Measurements from ENCODE around the gene ABCG1. TPM values are rescaled to one million over a fixed set of nuclear protein-coding genes. Genes with fewer than 3 reads are reported as not detected.

ABCG1 gene
- total and polyA plus RNA-seq, 2 of the 4 experiments (the other 2 are of a cell fraction), result 0.19 to 0.36 TPM

DNA sequence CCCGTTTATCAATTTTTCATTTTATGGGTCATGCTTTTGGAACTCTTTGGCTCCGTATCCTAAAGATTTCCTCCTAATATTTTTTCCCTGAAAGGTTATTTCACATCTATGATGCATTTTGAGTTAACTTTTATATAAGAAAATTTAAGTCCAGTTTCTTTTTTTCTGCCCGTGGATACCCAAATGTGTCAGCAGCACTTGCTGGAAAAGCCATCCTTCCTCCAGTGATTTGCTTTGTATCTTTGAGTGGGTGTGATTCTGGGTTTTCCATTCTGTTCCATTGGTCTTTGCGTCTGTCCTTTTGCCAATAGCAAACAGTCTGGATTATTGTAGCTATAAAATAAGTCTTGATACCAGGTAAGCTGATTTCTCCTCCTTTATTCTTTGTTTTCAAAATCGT lies 15.6 kb upstream of the ABCG1 start:
- H3K9ac ChIP-seq (ENCODE audit: low read depth, low read length), result no peak overlapping the region
- H3K4me2 ChIP-seq (ENCODE audit: low read depth, low read length), result no peak overlapping the region
- no peak overlapping the region for H4K91ac ChIP-seq (ENCODE audit: insufficient read depth, low read depth, low read length)
- no peak overlapping the region for H3K56ac ChIP-seq (ENCODE audit: extremely low read depth, insufficient read depth, low read length)
- no peak for DNase-seq
- no peak overlapping the region for H2BK5ac ChIP-seq (ENCODE audit: low read depth, low read length, poor library complexity, severe bottlenecking)
- no peak overlapping the region for H2AK9ac ChIP-seq (replicated peaks; ENCODE audit: low read depth, low read length, poor library complexity)
- peaks cover 15% of the 10 kb centered on the region for H3K27me3 ChIP-seq (ENCODE audit: control insufficient read depth, insufficient read depth, low read length)
- H4K8ac ChIP-seq (ENCODE audit: low read depth in 2 of 2, low read length in 2 of 2), result no peak overlapping the region
- no peak overlapping the region for H3K4ac ChIP-seq (ENCODE audit: low read depth, low read length)
- H2AFZ ChIP-seq (replicated peaks; ENCODE audit: low read length, poor library complexity), result no peak overlapping the region
- no peak overlapping the region for H3K18ac ChIP-seq (ENCODE audit: low read depth, low read length)
- no peak overlapping the region for H2AK5ac ChIP-seq (ENCODE audit: low read depth, low read length)
- H3K23ac ChIP-seq (ENCODE audit: low read depth, low read length), result no peak overlapping the region
- in situ Hi-C loops (cut with MboI; ENCODE audit: low sequenced_read_pairs), result no loop called here
- no CpG with 5 or more reads among the region's 5 CpGs for WGBS, 2 experiments (ENCODE audit: extremely low coverage in 2 of 2, insufficient read length in 1 of 2)
- dilution Hi-C loops (cut with HindIII; ENCODE audit: low sequenced_read_pairs, unreplicated experiment), result no loop called here
- intact Hi-C loops (cut with micrococcal nuclease), result no loop called here
- no peak overlapping the region for H2BK15ac ChIP-seq (ENCODE audit: low read depth, low read length)
- ChIA-PET POLR2A (ENCODE audit: unreplicated experiment) (no interaction called here), CTCF (no interaction called here)
- H2BK120ac ChIP-seq (ENCODE audit: low read depth, low read length), result no peak overlapping the region
- H3K79me1 ChIP-seq (ENCODE audit: low read depth in 1 of 2, low read length in 2 of 2), result no peaks in the 10 kb centered on the region
- no peak overlapping the region for H2BK20ac ChIP-seq (ENCODE audit: low read depth, low read length)
- H3K27ac ChIP-seq (ENCODE audit: insufficient read depth, low read length), result no peak overlapping the region
- no peaks in the 10 kb centered on the region for H4K20me1 ChIP-seq (ENCODE audit: insufficient read depth, low read length)
- no peaks in the 10 kb centered on the region for H3K36me3 ChIP-seq (ENCODE audit: control insufficient read depth, insufficient read depth, low read length)
- H3K14ac ChIP-seq (replicated peaks; ENCODE audit: low read depth, low read length), result no peak overlapping the region
- TF ChIP-seq RAD21 (IDR thresholded peaks at IDR 0.05; ENCODE audit: low read length), result no peak
- TF ChIP-seq USF2 (IDR thresholded peaks at IDR 0.05; ENCODE audit: low read depth, low read length), result no peak
- no peak for TF ChIP-seq NFE2L2 (IDR thresholded peaks at IDR 0.05; ENCODE audit: low read depth, low read length)
- TF ChIP-seq RCOR1 (IDR thresholded peaks at IDR 0.05; ENCODE audit: insufficient replicate concordance, low read length), result no peak
- no peak overlapping the region for H4K5ac ChIP-seq (ENCODE audit: low read depth, low read length)
- no peak for ATAC-seq (ENCODE audit: low read depth)
- H3K4me3 ChIP-seq (ENCODE audit: insufficient read depth, low read depth, low read length), result no peak overlapping the region
- peaks cover 2% of the 10 kb centered on the region; the same call in 1 of the 2 replicates for H3K9me1 ChIP-seq (ENCODE audit: insufficient read depth, low read length)
- BruUV-seq (replicated peaks), result no TSS peak
- no peaks in the 10 kb centered on the region for H3K9me3 ChIP-seq (ENCODE audit: control insufficient read depth, insufficient read depth, low read length)
- H3K4me1 ChIP-seq (ENCODE audit: control insufficient read depth, insufficient read depth, low read length), result peaks cover 12% of the 10 kb centered on the region
